ENCODE measurements around the gene CCDC149. TPM values are rescaled to one million over a fixed set of nuclear protein-coding genes. Genes with fewer than 3 reads are reported as not detected.

Gene CCDC149
- total and polyA plus RNA-seq, 9 of the 15 experiments (the other 6 are each of a cell fraction or from before 2014, with no cell fraction given): 0.04 to 0.18 TPM; not detected in 7

DNA sequence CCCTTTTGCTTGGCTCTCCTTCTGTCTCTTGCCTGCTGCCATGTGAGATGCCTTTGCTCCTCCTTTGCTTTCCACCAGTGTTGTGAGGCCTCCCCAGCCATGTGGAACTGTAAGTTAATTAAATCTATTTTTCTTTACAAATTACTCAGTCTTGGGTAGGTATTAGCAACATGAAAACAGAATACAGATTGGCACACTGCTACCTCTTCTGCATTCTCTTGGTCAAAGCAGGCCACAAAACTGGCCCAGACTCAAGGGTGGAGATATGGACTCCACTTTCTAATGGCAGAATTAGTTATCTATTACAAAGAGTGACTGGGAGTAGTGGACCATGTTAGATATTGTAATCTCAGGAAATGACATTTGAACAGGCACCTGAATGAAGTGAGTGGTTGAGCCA lies 21.5 kb upstream of the CCDC149 start:
- Histone ChIP-seq H3K4me1 (replicated peaks in 1 of 2; ENCODE audit: control insufficient read depth in 2 of 2, insufficient read depth in 2 of 2, low read length in 2 of 2) (no peaks in the 10 kb centered on the region), H3K27me3 (ENCODE audit: control insufficient read depth in 2 of 2, insufficient read depth in 2 of 2, low read length in 2 of 2) (peaks cover 0 to 2% of the 10 kb centered on the region in 2 experiments; a peak in 1 of 5 replicates), H3K9me1 (ENCODE audit: control insufficient read depth, insufficient read depth, low read length) (no peaks in the 10 kb centered on the region), H3K9me3 (replicated peaks; ENCODE audit: control insufficient read depth, insufficient read depth, low read depth, low read length) (no peaks in the 10 kb centered on the region), H3K9ac (ENCODE audit: insufficient read depth in 1 of 2, low read depth in 2 of 2, low read length in 2 of 2) (no peak overlapping the region), H4K20me1 (replicated peaks; ENCODE audit: control insufficient read depth, insufficient read depth, low read length) (no peaks in the 10 kb centered on the region), H3K27ac (ENCODE audit: extremely low read depth, low read depth, low read length) (no peak overlapping the region), H2AFZ (ENCODE audit: low read depth, low read length) (no peak overlapping the region), H3K4me3 (no peak overlapping the region), H3K36me3 (ENCODE audit: control insufficient read depth, insufficient read depth, low read length) (no peaks in the 10 kb centered on the region), H3K79me2 (ENCODE audit: control insufficient read depth, insufficient read depth, low read length) (no peaks in the 10 kb centered on the region), H3K4me2 (ENCODE audit: insufficient read depth, low read length) (no peak overlapping the region)
- FAIRE-seq: no peak
- intact Hi-C loops (cut with micrococcal nuclease): no loop called here
- ATAC-seq: no peak
- POLR2A ChIA-PET: no interaction called here
- TF ChIP-seq, protein P1, sequence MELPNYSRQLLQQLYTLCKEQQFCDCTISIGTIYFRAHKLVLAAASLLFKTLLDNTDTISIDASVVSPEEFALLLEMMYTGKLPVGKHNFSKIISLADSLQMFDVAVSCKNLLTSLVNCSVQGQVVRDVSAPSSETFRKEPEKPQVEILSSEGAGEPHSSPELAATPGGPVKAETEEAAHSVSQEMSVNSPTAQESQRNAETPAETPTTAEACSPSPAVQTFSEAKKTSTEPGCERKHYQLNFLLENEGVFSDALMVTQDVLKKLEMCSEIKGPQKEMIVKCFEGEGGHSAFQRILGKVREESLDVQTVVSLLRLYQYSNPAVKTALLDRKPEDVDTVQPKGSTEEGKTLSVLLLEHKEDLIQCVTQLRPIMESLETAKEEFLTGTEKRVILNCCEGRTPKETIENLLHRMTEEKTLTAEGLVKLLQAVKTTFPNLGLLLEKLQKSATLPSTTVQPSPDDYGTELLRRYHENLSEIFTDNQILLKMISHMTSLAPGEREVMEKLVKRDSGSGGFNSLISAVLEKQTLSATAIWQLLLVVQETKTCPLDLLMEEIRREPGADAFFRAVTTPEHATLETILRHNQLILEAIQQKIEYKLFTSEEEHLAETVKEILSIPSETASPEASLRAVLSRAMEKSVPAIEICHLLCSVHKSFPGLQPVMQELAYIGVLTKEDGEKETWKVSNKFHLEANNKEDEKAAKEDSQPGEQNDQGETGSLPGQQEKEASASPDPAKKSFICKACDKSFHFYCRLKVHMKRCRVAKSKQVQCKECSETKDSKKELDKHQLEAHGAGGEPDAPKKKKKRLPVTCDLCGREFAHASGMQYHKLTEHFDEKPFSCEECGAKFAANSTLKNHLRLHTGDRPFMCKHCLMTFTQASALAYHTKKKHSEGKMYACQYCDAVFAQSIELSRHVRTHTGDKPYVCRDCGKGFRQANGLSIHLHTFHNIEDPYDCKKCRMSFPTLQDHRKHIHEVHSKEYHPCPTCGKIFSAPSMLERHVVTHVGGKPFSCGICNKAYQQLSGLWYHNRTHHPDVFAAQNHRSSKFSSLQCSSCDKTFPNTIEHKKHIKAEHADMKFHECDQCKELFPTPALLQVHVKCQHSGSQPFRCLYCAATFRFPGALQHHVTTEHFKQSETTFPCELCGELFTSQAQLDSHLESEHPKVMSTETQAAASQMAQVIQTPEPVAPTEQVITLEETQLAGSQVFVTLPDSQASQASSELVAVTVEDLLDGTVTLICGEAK (IDR thresholded peaks at IDR 0.05): no peak
- TF ChIP-seq, protein P1 (CRISPR knock-in tag; IDR thresholded peaks at IDR 0.05): no peak
- TF ChIP-seq ZHX1 (conservative IDR thresholded peaks at IDR 0.05; ENCODE audit: low read length) (no peak), TARDBP (IDR thresholded peaks at IDR 0.05) (no peak), ZNF175 (CRISPR knock-in tag; IDR thresholded peaks at IDR 0.05; ENCODE audit: low read depth) (no peak), EP400 (IDR thresholded peaks at IDR 0.05) (no peak), STAT6 (CRISPR knock-in tag; IDR thresholded peaks at IDR 0.05) (no peak), CTBP1 (IDR thresholded peaks at IDR 0.05; ENCODE audit: borderline replicate concordance) (no peak)
- no peak for DNase-seq (ENCODE audit: extremely low read depth in 1 of 4, low spot score in 3 of 4)
- in situ Hi-C loops (cut with MboI): no loop called here
- BruUV-seq (replicated peaks): no TSS peak
- CTCF ChIA-PET (ENCODE audit: low intra/inter-chr PET ratio): no interaction called here
